GM19035 (cell line): ENCODE data around the gene MPIG6B.
"Not testable (repeated sequence)": the region's sequence is repeated elsewhere in the genome, so short reads cannot be mapped to it uniquely, and the experiment has no call there.

ENCODE experiments used
- ATAC-seq: cut with Tn5 transposase; IDR thresholded peaks from one replicate; pipeline ENCODE4 v1.9.1; 2021; ENCODE audit not compliant: unreplicated experiment

MPIG6B gene

DNA sequence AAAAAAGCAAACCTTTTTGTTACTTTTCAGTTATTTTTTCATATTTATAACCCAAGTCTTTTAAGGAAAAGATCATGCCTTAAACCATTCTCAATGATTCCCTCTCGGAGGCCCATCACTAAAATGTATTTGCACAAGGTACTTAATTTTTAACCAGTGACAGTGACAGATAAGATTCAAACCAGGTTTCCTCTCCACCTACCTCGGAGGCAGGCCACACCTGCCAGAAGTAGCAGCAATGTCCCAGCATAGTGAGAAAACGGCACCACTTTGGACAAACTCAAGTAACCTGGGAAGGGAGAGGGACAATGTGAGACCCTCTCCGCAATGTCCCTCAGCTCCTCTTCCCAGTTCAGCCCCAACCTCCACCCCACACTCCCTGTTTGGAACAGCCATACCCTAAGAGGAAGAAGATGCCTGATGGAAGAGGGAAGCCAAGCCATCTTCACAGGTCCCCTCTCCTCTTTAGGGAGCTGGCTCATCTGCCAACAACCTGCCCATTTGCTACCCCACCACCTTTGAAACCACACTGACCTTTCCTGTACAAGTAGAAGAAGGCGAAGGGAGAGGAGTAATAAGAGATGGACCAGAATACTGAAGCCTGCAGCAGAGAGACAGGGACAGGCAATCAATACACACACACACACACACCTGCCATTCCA, 22.3 kb upstream of the MPIG6B start:
- ATAC-seq, result no peak

DNA sequence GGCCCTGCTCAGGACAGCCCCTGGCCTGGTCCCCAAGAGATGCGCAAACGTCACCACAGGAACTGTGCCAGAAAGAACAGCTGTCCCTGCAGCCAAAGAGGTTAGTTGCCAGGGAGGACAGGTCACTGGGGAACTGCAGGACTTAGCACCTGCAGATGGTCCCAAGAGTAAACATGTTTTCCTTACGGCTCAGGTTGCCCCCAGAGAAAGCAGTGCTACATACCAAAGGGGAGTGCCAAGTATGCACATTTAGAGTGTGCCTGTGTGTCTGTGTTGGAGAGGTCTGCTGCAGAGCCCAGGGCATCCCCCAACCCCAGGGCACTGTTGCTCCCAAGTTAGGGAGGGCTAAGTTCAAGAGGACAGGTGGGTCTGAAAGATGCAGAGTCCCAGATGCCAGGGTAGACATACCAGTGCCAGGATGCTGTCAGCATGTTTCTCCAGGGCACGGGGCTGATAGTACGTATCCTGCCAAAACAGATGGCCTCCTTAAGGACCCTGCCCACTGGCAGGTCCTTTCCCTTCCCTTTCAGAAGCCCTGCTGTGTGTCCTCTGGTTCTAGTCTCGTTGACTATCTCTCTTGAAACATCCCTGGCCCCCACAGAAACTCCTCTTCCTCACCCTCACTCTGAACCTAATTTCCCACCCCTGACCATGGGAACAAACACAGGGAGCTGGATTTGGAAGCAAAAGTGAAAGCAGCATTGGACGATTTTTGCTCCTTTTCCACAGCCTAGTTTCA, 21.3 kb upstream of the MPIG6B start:
- no peak for ATAC-seq

DNA sequence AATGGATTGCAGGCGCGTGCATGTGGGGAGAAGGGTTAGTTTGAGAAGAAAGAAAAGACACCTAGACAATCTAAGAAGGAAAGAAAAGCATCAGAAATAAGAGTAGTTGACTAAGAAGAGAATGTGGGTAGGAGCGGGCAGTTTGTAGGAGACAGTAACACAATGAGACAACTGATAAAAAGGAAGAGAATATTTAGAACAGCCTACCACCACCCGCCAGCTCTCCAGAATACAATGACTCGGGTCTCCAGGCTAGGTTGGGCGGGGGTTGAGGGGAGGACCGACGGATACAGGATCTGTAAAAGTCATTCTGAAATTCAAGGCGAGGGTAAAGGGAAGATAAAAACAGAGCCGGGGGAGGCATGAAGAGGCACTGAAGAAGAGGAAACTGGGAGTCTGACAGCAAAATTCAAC, 20.8 kb upstream of the MPIG6B start:
- no peak for ATAC-seq

DNA sequence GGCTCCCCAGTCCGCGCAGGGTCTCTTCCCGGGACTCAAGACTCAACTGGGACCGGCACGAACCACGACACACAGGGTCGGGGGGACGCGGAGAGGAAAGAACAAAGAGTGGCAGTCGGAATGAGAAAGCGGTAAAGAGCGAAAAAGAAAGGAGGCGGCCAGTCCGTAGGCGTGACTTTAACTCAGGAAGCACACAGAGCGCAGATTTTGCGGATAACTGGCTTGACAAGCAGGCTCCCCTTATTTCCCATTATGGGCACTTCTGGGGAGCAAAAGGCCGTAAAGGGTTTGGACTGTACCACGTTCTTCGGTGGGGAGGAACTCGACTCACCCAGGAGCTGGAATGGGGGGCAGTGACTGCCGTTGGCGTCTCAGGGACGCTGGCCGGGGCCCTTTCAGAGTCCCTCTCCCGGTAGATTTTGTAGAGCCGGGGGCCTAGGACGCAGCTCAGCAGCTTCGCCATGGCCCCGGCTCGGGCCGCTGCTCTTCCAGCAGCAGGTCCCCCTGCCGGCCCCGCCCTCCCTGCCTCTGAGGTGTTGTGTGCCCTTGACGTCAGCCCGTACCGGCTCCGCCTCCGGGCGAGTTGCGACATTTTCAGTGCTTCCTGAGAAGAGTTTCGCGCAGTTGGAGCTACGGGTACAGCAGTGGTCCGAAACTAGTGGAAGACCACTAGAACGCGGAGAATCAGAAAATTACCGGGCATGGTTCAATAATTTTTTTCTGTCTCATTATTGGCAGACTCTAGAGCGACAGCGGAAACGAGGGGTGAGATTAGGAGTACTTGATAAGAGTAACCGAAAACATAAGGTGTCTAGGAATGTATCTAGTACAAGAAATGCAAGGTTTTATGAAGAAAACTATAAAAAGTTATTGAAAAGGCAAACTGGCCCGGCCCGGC, 20.1 kb upstream of the MPIG6B start, which contains the start of gene ABHD16A:
ABHD16A (minus strand) TSS at position 506 of the 898 bp plus-strand sequence; CDS start at position 463, 43 bp downstream.
- ATAC-seq, result peak; percentile 88

DNA sequence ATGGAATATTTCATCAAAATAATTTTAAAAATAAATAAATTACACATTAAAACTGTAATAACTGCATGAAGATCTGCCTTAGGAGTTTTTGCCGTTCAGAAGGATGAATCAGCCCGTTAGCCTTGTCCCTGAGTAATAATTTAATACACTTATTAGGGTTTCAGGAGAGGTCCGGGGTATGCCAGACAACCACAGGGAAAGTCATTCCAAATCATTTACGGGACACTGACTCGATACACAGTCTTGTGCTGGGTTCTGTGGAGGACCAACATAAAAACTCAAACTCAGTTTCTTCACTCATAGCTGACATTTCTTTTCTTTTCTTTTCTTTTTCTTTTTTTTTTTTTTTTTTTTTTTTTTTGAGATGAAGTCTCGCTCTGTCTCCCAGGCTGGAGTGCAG, 17.2 kb upstream of the MPIG6B start:
- ATAC-seq, result no peak

DNA sequence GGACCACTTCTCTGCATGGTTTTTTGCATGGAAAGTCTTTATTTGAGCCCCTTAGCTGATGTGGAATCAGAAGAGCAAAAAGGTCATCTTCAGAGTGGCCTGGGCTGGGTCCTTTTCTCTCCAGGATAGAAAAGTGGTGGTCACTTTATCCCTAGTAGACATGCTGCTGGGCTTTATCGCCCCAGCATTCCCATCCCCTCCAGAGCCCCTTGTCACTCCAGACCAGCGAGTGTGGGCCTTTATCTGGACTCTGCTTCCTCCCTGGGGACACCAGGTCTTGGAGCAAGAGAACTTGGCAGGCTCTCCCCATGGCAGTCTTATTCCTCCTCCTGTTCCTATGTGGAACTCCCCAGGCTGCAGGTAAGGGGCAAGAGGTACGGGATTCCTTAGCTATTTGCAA, 16.6 kb upstream of the MPIG6B start, which contains the start of gene LY6G6F:
LY6G6F (plus strand) TSS at position 268 of the 400 bp plus-strand sequence; CDS start at position 309, 41 bp downstream.
- ATAC-seq, result no peak

DNA sequence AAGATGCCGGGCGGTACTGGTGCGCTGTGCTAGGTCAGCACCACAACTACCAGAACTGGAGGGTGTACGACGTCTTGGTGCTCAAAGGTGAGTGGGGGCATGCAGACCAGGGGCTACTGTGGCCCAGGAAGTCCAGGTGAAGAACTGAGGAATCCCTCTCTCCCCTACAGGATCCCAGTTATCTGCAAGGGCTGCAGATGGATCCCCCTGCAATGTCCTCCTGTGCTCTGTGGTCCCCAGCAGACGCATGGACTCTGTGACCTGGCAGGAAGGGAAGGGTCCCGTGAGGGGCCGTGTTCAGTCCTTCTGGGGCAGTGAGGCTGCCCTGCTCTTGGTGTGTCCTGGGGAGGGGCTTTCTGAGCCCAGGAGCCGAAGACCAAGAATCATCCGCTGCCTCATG, 15.5 kb upstream of the MPIG6B start:
- ATAC-seq, result no peak

DNA sequence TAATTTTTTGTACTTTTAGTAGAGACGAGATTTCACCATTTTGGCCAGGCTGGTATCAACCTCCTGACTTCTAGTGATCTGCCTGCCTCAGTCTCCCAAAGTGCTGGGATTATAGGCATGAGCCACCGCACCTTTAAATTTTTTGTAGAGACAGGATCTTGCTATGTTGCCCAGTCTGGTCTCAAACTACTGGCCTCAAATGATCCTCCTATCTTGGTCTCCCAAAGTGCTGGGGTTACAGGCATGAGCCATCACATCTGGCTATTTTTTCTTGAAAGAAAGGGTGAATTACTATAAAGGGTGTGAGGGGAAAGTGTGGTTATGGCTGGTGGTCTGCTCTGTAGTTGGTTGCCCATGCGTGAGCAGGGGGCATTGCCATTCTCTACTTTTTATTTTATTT, 14.9 kb upstream of the MPIG6B start:
- no peak for ATAC-seq

DNA sequence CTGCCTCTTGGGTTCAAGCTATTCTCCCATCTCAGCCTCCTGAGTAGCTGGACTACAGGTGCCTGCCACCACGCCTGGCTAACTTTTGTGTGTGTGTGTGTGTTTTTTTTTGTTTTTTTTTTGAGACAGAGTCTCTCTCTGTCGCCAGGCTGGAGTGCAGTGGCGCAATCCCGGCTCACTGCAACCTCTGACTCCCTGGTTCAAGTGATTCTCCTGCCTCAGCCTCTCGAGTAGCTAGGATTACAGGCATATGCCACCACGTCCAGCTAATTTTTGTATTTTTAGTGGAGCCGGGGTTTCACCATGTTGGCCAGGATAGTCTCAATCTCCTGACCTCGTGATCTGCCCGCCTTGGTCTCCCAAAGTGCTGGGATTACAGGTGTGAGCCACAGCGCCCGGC, 14.0 kb upstream of the MPIG6B start:
- not testable (repeated sequence) for ATAC-seq

DNA sequence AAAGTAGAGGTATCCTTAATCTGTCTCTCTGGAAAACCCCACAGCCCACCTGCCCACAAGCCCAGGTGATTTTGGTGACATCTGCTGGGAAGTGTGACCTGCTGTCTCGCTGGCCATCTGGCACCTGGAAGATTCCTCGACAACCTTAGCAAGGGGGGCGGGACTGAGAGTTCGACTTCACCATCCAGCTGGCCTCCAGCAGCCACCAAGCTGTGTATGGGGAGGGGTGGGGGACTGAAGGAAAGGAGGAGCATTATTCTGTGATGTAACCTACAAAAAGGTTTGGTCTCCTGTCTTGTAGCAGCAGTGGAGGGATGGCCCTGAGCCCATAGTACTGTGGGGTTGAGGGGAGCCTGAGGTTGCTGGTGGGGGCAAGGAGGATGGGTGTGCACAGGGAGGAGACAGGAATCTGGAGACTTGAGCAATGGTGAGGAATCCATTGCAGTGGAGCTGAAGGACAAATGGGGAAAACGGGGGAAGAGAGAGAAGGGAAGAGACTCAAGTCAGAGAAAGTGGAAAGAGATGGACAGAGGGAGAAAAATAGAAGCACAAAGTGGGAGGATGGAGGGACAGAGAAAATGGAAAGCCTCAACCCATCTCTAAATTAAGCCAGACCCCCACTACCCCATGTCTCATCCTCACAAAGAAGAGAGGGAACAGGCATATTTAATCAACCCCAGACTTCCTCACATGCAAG, 12.5 kb upstream of the MPIG6B start:
- ATAC-seq, result no peak

DNA sequence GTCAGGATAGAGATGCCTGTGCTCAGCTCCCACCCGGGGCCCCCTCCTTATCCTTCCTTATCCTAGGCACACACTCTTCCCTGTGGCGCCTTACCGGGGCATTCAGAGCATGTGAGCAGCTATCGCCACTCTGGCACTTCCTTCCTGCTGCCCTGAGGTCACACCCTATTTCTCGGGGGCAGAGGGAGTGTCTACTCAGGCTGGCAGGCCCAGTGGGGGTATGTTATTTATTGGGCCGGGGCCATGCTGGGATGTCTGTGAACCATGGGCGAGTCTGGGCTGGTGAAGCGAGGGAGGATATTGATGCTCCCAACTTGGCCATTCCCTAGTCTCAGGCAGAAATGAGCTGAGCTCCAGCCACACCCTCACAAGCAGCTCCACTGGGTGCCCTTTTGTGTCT, 11.9 kb upstream of the MPIG6B start:
- no peak for ATAC-seq

DNA sequence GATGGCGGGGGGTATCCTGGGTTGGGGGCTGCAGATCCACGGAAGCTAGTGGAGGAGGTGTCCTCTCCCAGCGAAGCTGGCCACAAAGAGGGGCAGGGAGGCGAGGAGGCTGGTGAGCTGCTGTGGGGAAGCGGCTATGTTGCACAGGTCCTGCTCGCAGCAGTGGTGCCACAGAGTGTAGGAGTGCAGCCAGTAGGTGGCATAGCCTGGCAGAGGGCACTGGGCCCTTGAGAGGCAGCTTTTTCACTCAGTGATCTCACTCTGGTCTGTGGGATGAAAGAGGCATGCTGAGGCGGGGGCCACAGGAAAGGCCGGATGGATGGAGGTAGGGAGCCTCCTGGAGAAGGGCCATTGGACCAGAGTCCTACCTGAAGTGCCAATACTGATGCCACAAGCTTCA, 10.9 kb upstream of the MPIG6B start:
- ATAC-seq, result no peak

DNA sequence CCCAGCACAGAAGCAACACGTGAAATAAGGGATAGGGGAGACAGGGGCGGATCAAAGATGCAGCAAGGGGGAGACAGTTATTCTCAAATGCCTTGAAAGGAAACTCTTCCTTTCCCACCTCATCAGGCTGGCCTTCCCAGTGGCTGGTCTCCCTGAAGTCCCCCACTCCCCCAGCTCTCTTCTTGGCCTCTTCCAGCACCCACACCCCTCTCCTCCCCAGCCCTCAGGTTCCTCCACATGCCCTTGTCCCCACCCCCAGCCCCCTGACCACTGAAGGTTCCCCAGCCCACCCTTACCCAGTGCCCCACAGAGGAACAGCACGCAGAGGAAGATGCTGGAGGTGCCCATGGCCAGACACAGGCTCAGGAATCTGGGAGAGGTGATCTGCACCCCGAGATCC, 9.7 kb upstream of the MPIG6B start:
- ATAC-seq, result no peak

DNA sequence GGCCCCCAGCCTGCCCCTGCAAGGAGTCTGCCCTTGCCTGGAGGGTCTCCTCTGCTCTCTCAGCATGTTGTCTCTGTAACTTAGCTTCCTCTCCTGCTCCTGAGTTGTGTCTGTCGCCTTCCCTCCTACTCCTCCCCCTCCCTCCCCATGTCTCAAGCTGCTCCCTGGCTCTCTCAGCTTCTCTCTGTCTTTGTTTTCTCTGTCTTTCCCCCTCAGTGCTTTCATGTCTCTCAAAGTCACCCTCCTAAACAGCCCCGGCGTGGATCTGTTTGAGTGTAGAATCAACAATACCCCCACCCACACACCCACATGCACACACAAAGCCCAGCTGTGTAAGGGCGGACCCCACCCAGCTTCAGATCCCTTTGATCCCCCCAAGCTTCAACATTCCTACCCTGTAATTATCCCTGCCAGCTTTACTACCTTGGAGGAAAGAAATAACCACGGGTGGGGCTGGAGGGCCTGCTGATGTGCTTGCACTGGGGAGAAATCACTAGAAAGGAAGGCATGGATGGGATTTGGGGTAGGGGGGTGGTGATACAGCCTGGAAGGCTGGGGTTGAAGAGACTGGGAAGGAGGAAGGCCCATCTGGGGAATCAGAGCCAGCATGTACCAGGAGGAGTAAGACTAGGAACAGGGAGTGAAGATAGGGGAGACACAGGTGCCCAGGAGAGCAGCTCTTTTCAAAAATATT, 9.0 kb upstream of the MPIG6B start:
- ATAC-seq, result no peak

DNA sequence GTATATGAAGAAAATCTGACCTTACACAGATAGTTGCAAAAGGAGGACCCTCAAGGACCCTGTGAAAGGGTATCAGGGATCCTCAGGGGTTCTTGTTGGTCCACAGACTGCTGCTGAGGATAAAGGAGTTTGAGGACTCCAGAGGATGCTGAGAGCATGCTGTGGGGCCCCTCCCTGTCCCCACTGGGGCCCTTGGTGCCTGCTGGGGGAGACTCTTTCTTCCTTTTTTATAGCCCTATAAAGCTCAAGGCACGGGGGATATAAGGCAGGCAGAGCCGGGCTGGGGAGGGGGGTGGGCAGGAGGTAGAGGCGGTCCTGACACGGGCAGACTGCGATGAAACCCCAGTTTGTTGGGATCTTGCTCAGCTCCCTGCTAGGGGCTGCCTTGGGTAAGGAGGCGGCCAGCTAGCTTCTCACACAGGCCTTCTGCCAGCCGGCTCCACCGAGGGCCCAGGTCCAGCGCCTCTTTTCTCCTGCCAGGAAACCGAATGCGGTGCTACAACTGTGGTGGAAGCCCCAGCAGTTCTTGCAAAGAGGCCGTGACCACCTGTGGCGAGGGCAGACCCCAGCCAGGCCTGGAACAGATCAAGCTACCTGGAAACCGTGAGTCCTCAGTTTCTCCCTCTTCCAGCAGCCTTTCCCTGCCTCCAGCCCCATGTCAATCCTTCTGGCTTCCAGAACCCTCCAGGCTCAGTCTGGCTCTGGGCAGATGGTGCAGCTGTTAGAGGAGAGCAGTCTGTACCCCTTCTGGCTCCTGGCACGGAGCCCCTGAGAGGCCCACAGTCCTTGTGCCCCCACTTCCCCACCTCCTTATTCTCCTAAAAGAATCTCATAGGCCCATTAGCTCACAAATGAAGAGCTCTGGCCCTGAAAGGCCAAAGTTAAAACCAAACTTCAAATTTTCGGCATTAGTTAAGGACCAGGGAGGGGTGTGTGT, 7.9 kb upstream of the MPIG6B start, which contains the start of gene LY6G6D:
LY6G6D (plus strand) TSS at position 327 of the 937 bp plus-strand sequence; CDS start at position 335, 8 bp downstream.
- no peak for ATAC-seq

DNA sequence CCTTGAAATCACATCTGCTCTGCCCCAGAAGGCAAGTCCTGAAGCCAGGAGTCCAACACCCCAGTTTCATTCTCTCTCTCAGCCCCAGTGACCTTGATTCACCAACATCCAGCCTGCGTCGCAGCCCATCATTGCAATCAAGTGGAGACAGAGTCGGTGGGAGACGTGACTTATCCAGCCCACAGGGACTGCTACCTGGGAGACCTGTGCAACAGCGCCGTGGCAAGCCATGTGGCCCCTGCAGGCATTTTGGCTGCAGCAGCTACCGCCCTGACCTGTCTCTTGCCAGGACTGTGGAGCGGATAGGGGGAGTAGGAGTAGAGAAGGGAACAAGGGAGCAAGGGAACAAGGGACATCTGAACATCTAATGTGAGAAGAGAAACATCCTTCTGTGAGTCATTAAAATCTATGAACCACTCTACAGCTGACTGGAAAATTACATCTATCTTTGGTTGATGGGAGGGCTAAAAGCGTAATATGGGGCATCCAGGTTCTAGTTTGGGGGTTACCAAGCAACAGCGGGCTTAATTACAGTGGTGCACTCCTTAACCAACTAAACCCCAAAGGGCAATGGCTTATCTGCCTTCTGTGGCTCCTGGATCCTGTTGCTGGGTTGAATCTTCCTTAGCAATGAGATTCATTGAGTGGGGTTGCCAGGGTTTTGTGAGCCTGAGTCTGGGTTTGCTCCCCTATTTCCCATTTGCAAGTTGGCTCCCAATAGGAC, 5.5 kb upstream of the MPIG6B start:
- no peak for ATAC-seq

DNA sequence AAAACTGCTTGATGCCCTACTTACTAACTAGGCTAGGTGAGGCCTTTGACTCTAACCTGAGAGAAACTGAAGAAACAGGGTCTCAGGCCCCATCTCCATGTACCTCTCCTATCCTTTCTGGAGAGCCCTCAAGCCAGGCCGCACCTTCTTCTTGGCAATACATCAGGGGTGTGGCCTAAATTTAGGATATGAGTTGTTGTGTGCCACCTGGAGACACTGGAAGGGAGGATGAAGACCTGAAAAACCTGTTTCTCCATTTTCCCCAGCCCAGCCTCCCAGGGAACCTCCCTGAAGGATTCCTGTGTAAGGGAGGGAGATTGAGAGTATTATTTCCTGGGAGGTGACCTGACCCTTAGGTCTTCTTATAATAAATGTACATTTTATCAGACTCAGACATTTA, 4.9 kb upstream of the MPIG6B start:
- ATAC-seq, result no peak

DNA sequence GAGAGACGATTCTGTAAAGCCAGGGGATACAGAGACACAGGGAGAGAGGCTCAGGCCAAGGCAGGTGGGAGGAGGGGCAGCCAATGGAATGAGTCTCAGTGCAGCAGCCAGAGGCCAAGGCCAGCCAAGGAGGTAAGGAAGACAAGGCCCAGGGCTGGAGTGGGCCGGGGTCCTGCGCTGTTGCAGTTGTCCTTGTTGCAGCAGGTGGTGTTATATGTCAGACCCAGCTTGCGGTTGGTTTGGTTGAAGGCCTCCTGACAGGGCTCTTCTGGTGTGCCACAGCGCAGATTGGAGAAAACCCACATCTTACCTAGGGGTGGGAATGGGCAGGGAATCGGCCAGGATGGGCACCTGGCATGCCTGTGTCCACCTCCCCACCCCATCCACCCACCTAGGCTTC, 4.2 kb upstream of the MPIG6B start:
- ATAC-seq, result no peak
